NCI-H226 (cell line): ENCODE measurements around the gene PPBP.

Source experiments
- DNase-seq: peaks from one replicate; pipeline ENCODE4 v3.0.0-alpha.2; 2015

PPBP gene

DNA sequence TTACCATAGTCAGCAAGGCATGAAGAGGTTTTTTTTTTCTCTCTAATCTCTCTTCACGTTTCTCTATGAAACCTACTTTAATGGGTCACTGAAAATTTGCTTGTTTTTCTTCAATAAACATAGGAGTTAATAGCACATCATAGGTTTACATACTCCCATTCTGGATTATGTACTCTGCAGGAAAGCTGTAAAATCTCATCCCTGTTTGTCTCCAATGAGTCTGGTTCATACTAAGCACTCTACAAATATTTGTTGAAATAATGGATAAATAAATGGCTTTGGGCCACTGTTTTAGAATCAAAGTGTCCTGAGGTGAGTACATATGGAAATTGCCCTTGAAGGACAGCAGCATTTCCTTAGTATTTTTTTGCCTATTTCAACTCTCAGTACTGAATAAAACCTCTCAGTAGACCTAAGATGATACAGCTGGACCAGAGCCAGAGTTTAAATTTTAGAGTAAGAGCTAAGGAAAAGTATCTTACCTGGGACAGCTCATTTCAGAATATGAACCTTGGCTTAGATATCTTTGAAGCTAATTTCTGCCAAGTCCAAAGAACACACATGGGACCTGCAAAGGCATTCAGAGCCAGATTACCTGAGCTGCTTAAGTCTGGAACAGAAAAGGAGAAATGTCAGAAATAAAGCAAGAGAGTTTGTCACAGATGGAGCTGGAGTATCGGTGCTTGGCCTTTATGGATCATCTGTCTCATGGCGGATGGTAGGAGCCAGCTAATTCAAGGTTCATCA is 40.6 kb downstream of the PPBP start:
- DNase-seq: no peak

DNA sequence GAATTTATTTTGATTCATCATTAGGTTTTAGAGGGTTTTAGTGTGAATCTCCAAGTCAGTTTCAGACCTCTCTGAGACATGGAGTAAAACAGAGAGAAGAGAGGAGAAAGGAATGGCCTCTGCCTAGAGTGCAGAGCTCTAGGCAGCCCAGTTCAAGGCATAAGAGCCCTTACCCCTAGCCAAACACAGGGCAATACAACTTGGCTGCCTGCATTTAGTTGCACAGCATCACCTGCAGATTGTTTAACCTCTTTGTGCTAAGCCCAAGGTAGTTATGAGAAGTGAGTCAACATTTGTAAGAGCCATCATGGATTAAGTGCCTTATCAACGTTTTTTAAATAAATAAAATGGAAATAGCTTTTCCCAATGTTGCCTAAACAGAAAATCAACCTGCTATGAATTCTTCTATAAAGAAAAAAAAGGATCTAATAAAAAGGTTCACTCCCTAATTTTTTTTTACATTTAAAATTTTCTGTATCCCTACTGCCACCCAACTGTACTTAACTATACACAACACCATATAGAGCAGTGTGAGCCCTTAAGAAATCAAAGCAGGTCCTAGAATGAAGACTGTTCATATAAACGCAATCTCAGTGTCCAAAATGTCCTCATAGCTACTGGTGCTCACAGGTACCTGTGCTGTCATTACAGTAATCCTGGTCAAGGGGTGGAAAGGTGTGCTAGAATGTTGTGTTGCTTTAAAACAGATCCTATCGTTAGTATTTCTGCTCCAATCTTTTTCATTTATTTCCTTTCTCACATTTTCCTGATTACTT is 42.1 kb downstream of the PPBP start:
- no peak for DNase-seq

DNA sequence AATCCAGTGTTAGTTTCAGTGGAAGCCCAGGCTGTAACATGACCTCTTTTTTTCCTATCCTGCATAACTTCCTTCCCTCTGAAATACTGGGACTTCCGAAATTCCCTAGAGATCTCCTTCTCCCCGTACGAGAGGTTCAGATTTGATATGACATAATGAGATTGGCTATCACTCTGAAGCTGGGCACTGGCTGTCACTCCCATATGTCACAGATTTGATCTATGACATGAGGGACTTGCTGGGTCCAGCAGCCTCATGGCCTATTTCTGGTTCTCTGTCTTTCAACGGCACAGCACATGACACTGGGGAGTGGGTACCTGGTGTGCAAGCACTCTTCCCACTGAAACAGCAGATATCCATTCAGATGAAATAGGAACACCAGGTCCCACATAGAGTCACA is 42.9 kb downstream of the PPBP start:
- no peak for DNase-seq

DNA sequence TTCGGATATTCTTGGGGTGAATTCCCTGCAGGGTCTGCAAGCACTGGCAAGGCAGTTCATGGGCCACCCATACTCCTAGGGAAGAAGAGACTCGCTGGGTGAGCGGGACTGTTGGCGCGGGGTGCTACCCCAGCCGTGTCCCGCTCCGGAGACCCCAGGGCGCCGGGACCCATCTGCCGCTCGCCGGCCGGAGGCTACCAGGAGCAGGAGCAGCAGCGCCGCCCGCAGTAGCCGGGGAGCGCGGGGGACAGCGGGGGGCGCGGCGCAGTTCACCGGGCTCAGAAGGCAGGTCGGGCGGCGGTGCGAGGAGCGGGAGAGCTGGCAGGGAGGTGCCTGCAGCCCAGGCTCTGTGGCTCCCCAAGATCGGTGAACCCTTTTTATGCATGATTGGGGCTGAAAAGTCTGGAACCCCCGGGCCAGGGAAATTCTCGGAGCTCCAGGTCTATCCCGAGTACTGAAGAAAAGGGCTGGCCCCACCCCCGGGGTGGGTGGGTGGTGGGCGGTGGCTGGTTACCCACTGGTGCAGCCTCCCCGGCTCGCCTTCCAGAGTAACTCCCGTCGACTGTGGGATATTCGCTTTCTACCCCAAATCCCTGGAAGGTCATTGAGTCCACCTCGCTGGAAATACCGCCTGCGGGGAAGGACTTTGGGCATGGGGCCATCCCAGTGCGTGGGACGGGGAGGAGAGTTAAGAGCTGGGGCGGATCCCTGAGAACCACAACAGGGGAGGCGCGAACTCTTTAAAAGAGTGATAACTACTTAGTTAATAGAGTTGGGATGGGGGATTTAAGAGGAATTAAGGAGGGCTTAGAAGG is 43.7 kb downstream of the PPBP start:
- DNase-seq: peak; percentile 34

DNA sequence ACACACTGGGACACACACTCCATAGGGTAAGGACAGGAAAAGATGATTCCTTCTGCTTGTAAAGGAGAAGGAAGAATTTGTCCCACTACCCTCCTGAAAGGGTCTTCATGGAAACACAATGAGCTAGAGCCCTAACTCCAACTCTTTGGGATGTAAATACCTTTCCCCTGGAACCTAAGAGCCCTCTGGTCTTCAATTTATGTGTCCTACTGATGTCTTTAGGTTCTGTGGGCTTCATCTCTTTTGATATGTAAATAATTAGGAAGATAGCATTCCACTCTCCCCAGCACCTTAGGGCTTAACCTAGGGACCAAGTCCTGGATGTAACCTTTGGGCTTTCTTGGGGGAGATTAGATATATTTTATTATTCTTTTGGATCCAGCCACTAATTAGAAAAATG is 44.4 kb downstream of the PPBP start:
- no peak for DNase-seq

DNA sequence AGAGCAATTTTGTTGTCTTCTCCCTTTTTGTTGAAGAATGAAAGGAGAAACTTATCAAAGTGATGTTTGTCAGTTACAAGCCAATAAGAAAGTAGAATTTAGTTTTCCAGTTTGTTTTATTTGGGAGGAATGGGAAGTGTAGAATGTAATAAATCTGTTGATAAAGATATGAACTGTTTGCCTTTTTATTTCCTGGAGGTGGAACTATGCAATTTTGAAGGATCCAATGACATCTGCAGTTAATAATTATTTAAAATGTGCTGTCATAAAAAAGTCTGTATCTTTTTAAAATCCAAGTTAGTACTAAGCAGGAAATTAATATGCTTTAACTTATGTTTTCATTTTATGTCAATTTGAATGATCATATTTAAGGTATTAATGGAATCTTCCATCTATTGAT is 51.0 kb downstream of the PPBP start:
- DNase-seq: no peak
